OCI-LY3 (cell line): Measurements from ENCODE around the gene DHX36.

Experiments
- CTCF ChIP-seq: fragments of 200-600, 300-600 bp; sonication (generic); IDR thresholded peaks from 2 replicates; pipeline ENCODE4 v1.5.1; 2014; ENCODE audit warnings: antibody characterized with exemption, low read length, low read depth
- EZH2phosphoT487 ChIP-seq: fragments of 200-600 bp; shearing (Covaris generic); IDR thresholded peaks from 2 replicates; pipeline ENCODE4 v1.6.1; 2018; ENCODE audit warnings: antibody characterized with exemption, mixed run types, low read depth

DNA sequence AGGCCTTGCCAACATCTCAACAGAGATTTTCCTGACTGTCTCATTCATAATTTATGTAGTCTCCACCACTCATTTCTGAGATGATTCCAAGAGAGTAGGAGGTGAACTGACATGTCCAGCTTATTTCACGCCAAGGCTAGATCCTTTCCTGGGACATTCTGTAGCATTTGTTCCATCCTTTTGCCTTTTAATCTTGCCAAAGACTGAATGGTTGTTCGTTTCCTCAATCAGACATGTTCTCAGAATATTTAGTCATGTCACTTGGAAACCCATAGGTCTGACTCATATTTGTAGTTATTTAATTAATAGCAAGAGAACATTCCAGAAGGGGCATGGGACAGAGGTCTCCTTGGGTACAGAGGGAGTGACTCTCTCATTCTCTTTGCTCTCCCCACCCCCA, 80.9 kb downstream of the DHX36 start:
- TF ChIP-seq CTCF (no peak), EZH2phosphoT487 (no peak)
